GM12891 (cell line): ENCODE measurements around the gene CDK9.
A peak's percentile ranks its signal among the peaks of the same experiment; 100 is the strongest.

ENCODE experiments used
- DNase-seq: peaks from one replicate; pipeline ENCODE4 v3.0.0; 2011; ENCODE audit warnings: low spot score; ENCODE audit not compliant: insufficient read length
- FAIRE-seq: peaks from 2 replicates; lab custom pipeline; 2011; peaks lifted over from hg19 to GRCh38; lab: Jason Lieb, UNC
- PAX5 ChIP-seq: IDR thresholded peaks from 2 replicates; pipeline ENCODE4 v1.6.1; 2011; ENCODE audit warnings: low read length, moderate library complexity, mild to moderate bottlenecking; ENCODE audit not compliant: insufficient read depth, severe bottlenecking
- POLR2A ChIP-seq: IDR thresholded peaks from 2 replicates; pipeline ENCODE4 v1.6.1; 2011; ENCODE audit warnings: low read depth, low read length, control low read depth
- POLR2AphosphoS5 ChIP-seq: IDR thresholded peaks from 2 replicates; pipeline ENCODE4 v1.6.1; 2011; ENCODE audit warnings: low read depth, low read length, control low read depth
- POU2F2 ChIP-seq: IDR thresholded peaks from 2 replicates; pipeline ENCODE4 v1.6.1; 2011; ENCODE audit warnings: low read depth, mild to moderate bottlenecking, control low read depth, low read length, moderate library complexity
- SPI1 ChIP-seq: IDR thresholded peaks from 2 replicates; pipeline ENCODE4 v1.6.1; 2011; ENCODE audit warnings: low read depth, low read length, control low read depth
- TAF1 ChIP-seq: IDR thresholded peaks from 2 replicates; pipeline ENCODE4 v1.6.1; 2011; ENCODE audit warnings: low read depth, low read length, control low read depth

Gene CDK9

GRCh38 chr9:127761061-127761460 is 24.8 kb upstream of the CDK9 start:
- FAIRE-seq: no peak
- no peak for DNase-seq
- TF ChIP-seq SPI1: no peak
- TF ChIP-seq POLR2A: no peak
- no peak for TF ChIP-seq TAF1
- no peak for TF ChIP-seq PAX5
- TF ChIP-seq POLR2AphosphoS5: no peak
- TF ChIP-seq POU2F2: no peak

- DNase-seq (no peak), FAIRE-seq (no peak)
- no peak for TF ChIP-seq SPI1
- TF ChIP-seq POLR2A: no peak
- no peak for TF ChIP-seq POU2F2
- TF ChIP-seq TAF1: no peak
- no peak for TF ChIP-seq PAX5
- no peak for TF ChIP-seq POLR2AphosphoS5
These were observed 24.3 kb upstream of the CDK9 start for GRCh38 chr9:127761491-127761956.

GRCh38 chr9:127762111-127762676 is 23.6 kb upstream of the CDK9 start:
- DNase-seq: no peak
- TF ChIP-seq POLR2A: no peak
- no peak for TF ChIP-seq PAX5
- no peak for TF ChIP-seq SPI1
- TF ChIP-seq TAF1: no peak
- TF ChIP-seq POU2F2: no peak
- no peak for TF ChIP-seq POLR2AphosphoS5
- FAIRE-seq: no peak

- TF ChIP-seq PAX5 (no peak), POLR2A (no peak), SPI1 (no peak), TAF1 (no peak), POU2F2 (no peak)
- FAIRE-seq: peak; percentile 33
- DNase-seq: no peak
These were observed 21.9 kb upstream of the CDK9 start for GRCh38 chr9:127763918-127764384.

- FAIRE-seq: no peak
- TF ChIP-seq SPI1: no peak
- no peak for DNase-seq
These were observed 20.4 kb upstream of the CDK9 start for GRCh38 chr9:127765418-127765817.

GRCh38 chr9:127767410-127767809 is 18.4 kb upstream of the CDK9 start:
- no peak for DNase-seq
- no peak for FAIRE-seq
- no peak for TF ChIP-seq POLR2A
- no peak for TF ChIP-seq PAX5
- TF ChIP-seq SPI1: no peak; the same call in 1 of the 2 replicates
- TF ChIP-seq POLR2AphosphoS5: no peak
- no peak for TF ChIP-seq TAF1
- TF ChIP-seq POU2F2: no peak

- no peak for FAIRE-seq
- TF ChIP-seq POLR2A (no peak), PAX5 (no peak), SPI1 (no peak), POLR2AphosphoS5 (no peak), POU2F2 (no peak), TAF1 (no peak)
- no peak for DNase-seq
These were observed 17.9 kb upstream of the CDK9 start for GRCh38 chr9:127767909-127768331.

GRCh38 chr9:127768698-127769097 is 17.1 kb upstream of the CDK9 start:
- DNase-seq (no peak), FAIRE-seq (no peak)
- TF ChIP-seq POLR2A (no peak), SPI1 (no peak), POLR2AphosphoS5 (no peak), TAF1 (no peak), PAX5 (no peak), POU2F2 (no peak)

- TF ChIP-seq PAX5: no peak
- TF ChIP-seq POLR2A: no peak
- TF ChIP-seq SPI1: no peak
- no peak for TF ChIP-seq POLR2AphosphoS5
- TF ChIP-seq POU2F2: no peak
- TF ChIP-seq TAF1: no peak
- DNase-seq: no peak
- FAIRE-seq: no peak
These were observed 16.7 kb upstream of the CDK9 start for GRCh38 chr9:127769101-127769500.

GRCh38 chr9:127769929-127770582 is 15.8 kb upstream of the CDK9 start:
- TF ChIP-seq PAX5: no peak
- no peak for TF ChIP-seq POLR2A
- TF ChIP-seq TAF1: no peak
- no peak for TF ChIP-seq POLR2AphosphoS5
- TF ChIP-seq POU2F2: no peak
- no peak for TF ChIP-seq SPI1
- DNase-seq (no peak), FAIRE-seq (no peak)

- DNase-seq: no peak
- no peak for FAIRE-seq
- TF ChIP-seq PAX5: no peak
- no peak for TF ChIP-seq POLR2AphosphoS5
These were observed 15.3 kb upstream of the CDK9 start for GRCh38 chr9:127770583-127770904.
